Effector CD4-positive, alpha-beta T cell (primary cell): ENCODE results near the gene PUSL1.

ENCODE experiments used
- DNase-seq: peaks from one replicate; pipeline ENCODE4 v3.0.0-alpha.2; 2020

The PUSL1 gene

GRCh38 chr1:1340791-1341548 lies 32.6 kb downstream of the PUSL1 start:
- DNase-seq: no peak

- no peak for DNase-seq
Observed at GRCh38 chr1:1341549-1342021, 33.2 kb downstream of the PUSL1 start.

GRCh38 chr1:1342061-1342562 lies 33.7 kb downstream of the PUSL1 start:
- no peak for DNase-seq

- DNase-seq: no peak
Observed at GRCh38 chr1:1342584-1343115, 34.3 kb downstream of the PUSL1 start.

GRCh38 chr1:1343811-1344421 lies 35.5 kb downstream of the PUSL1 start:
- no peak for DNase-seq

DNA sequence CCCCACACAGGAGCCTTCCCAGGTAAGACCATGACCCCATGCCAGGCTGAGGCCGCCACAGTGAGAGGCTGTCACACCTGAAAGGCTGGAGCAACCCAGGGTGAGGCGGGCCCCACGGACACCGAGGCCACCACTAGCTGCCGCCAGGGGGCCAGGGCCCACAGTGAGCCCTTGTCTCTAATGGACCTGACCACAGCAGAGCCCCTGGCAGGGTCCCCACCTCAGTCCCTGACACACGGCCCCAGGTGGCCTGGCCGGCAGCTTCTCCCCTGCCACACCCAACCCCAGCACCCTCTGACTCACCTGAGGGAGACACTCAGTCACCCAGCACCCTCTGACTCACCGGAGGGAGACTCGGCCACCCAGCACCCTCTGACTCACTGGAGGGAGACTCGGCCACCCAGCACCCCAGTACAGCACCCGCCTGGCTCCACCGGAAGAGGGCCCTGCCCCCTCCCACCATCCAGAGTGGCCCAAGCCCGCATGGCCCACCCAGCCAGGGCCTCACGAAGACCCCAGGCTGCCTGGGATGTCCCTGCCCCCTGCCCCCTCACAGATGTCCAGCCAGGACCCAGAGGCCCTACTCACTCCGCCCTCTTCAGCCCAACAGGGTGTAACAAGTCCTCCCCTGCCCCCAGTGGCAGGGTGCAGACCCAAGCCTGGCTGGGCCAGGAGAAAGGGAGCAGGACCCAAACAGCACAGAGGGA lies 36.4 kb downstream of the PUSL1 start:
- no peak for DNase-seq

DNA sequence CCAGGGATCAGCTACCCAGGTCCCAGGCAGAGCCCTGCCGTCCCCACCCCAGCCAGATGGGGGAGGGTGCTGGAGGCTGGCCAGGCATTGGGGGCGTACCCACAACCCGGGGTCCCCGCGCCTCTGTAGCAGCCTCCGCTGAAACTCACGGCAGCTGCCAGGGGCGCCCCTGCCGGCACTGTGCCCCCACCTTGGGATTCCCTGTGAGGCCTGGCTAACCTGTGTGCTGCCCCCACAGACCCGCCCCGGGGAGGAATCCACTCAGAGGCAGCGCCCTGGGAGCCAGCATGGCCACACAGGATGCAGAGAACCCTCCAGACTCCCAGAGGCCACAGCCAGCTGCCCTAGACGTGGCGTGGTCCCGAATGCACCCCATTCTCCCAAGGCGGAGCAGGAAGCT lies 37.0 kb downstream of the PUSL1 start:
- DNase-seq: no peak

- DNase-seq: no peak
Observed at GRCh38 chr1:1345860-1346500, 37.6 kb downstream of the PUSL1 start.

GRCh38 chr1:1346501-1346890 lies 38.1 kb downstream of the PUSL1 start:
- no peak for DNase-seq

- DNase-seq: no peak
Observed at GRCh38 chr1:1347026-1347595, 38.7 kb downstream of the PUSL1 start.

DNA sequence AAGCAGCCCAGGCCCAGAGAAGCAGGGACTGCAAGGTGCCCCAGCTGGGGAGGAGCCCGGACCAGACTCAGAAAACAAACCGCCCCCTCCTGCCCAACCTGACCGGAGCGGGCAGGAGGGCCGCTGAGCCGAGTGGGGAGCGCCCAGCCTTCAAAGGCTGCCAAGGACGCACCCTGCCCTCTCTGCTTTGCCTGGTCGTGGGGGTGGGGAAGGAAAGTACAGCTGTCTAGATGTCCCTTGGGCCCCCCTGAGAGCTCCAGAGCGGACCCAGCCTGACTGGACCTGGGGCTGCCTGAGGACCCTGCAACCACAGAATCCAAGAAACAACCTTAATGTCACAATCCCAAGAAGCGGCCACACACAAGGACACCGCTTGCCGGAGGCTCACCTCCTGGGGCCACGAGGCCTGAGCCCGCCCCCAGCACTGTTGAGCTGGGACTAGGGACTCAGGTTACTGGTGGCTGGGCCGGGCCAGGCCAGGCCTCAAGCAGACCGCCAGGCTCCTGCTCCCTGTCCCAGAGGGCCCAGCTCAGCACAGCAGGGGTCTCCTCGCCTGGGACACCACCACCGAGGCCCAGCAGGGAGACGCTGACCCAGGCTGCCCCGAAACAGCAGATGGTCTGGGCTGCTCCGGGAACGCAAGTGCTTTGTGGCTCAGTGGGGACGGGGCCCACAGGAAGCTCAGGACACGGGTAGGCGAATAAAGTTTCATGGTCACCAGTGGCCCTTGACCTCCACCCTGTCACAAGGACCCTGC lies 39.4 kb downstream of the PUSL1 start:
- no peak for DNase-seq

GRCh38 chr1:1348420-1349255 lies 40.2 kb downstream of the PUSL1 start:
- DNase-seq: no peak

- DNase-seq: peak; percentile 69
Observed at GRCh38 chr1:1349256-1350012, 41.0 kb downstream of the PUSL1 start, which contains the start of gene DVL1. Gene DVL1 (minus strand): TSS chr1:1349418. CDS start chr1:1349065, 353 bp downstream.

- no peak for DNase-seq
Observed at GRCh38 chr1:1351511-1352427, 43.4 kb downstream of the PUSL1 start.

DNA sequence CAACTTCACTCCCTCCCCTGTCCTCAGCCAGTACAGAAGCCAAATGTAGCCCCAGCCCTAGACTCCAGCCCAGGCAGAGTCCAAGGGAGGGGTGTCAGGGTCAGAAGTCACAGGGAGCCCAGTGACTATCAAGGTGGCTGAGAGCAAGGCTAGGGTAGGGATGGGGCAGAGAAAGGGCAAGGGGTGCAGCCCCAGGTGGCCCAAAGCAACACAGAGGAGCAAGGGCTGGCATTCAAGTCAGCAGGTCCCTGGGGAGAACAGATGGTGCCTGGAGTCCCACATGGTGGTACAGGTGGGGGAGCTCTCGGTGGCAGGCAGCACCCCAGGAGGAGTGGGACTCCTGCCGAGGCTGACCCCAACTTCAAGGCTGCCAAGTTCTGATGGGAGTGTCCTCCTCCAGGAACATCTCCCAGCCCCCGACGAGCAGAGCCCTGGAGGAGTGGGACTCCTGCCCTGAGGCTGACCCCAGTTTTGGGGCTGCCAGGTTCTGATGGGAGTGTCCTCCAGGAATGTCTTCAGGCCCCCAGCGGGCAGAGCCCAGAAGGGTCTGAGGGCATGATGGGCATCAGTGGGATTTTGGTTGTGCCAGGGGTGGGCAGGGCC lies 44.5 kb downstream of the PUSL1 start:
- DNase-seq: no peak

DNA sequence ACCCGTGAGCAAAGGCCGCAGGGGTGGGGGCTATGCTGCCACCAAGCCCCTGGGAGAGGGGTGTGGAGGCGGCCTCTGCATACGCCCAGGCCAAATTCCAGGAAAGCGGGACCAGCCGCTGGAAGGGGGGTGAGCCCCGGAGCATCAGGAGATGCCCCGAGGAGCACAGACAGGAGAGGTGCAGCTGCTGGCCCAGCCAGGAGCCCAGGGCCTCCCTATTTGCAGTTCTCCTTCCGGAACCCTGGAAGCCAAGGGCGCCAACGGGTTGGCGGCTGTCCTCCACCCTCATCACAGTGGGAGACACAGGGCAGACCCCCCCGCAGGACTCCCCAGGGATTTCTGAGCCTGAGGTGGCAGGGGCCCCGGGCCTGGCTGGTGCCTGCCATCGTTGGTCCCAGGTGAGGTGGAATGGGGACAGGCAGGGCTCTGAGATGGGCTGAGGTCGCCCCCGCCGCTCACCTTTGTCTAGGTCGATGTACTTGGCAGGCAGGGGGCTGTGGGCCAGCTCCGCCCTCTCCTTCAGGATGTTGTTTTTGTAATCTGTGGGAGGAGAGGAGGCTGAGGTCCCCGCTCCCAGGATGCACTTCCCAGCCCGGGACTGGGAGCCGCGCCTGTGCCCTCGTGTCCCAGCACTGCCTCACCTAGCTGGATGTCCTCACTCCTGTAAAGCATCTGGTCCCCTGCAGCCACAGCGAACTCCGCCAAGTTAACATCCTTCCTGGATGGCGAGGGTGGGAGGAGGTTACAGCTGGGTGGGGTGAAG lies 45.2 kb downstream of the PUSL1 start:
- no peak for DNase-seq
